ENCODE data around the gene WASF2.

DNA sequence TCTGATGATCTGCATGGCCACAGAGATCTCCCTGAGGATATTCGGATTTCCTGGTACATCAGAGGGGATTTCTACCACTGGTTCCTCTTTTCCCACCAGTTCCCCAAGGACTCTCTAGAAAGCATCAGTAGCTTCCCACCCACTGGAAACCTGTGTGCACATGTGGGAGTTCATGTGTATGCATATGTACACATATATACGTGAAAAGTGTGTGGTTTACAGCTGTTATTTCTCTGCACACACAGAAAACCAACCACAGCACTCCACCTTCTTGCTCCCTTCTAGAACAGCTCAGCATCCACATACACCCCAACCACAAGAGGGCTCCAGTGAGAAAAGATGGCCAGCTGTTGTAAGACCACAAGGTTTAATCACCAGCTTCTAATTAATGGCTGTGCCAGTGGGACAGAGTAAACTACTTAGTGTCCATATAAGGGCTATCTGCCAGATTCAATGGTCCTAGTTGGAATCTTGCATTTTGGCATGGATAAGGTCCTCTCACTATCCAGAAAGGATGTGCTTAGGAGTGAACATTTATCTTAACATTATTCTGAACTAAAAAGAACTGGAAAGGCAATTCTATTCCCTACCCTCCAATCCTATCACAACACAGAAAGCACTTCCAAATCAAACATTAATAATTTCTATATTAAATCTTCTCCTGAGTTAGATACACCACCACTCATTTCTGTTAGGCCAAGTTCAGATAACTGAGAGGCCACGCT, 73.4 kb downstream of the WASF2 start:
- TF ChIP-seq POLR2A (IDR thresholded peaks at IDR 0.05), result no peak
- TF ChIP-seq, protein P1, sequence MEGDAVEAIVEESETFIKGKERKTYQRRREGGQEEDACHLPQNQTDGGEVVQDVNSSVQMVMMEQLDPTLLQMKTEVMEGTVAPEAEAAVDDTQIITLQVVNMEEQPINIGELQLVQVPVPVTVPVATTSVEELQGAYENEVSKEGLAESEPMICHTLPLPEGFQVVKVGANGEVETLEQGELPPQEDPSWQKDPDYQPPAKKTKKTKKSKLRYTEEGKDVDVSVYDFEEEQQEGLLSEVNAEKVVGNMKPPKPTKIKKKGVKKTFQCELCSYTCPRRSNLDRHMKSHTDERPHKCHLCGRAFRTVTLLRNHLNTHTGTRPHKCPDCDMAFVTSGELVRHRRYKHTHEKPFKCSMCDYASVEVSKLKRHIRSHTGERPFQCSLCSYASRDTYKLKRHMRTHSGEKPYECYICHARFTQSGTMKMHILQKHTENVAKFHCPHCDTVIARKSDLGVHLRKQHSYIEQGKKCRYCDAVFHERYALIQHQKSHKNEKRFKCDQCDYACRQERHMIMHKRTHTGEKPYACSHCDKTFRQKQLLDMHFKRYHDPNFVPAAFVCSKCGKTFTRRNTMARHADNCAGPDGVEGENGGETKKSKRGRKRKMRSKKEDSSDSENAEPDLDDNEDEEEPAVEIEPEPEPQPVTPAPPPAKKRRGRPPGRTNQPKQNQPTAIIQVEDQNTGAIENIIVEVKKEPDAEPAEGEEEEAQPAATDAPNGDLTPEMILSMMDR (IDR thresholded peaks at IDR 0.05), result peak in 3 of 4 experiments; percentile 41 to 68 (median 63)
- peak; percentile 57 for TF ChIP-seq POLR2AphosphoS5 (IDR thresholded peaks at IDR 0.05)
